Glomerular visceral epithelial cell (primary cell): Measurements from ENCODE around the gene ARL16.

Source experiments
- DNase-seq: peaks from one replicate; pipeline ENCODE4 v3.0.0-alpha.2; 2016; ENCODE audit errors: extremely low spot score

The ARL16 gene

DNA sequence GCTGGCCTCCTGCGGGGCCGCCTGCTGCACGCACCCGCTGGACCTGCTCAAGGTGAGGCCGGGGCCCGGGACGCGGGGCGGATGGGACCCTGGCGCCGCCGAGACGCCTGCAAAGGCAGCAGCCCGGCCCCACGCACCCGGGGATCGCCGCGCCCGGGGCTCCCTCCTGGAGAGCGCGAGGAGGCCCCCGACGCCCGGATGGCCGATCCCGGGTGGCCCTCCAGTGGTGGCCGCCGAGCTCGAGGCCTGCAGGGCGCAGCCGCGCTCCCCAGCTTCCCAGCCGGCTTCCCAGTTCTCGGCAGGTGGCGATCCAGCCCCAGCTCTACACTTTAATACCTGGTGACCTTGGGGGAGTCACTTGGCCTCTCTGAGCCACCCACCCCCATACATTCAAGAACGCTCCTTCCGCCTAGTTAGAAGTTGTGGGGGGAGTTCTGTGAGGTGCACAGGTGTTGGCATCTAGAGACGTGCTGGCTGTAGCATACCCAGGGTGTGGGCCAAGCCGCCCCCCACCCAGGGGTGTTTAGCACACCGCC lies 28.9 kb upstream of the ARL16 start:
- peak; percentile 52 for DNase-seq

GRCh38 chr17:81711814-81712467 lies 28.3 kb upstream of the ARL16 start, which contains the start of gene SLC25A10:
TSS of gene SLC25A10 (plus strand) at chr17:81712284. CDS start at chr17:81712427, 143 bp downstream.
- peak; percentile 93 for DNase-seq

- DNase-seq: no peak
Measured at GRCh38 chr17:81710514-81711308, 27.1 kb upstream of the ARL16 start.

DNA sequence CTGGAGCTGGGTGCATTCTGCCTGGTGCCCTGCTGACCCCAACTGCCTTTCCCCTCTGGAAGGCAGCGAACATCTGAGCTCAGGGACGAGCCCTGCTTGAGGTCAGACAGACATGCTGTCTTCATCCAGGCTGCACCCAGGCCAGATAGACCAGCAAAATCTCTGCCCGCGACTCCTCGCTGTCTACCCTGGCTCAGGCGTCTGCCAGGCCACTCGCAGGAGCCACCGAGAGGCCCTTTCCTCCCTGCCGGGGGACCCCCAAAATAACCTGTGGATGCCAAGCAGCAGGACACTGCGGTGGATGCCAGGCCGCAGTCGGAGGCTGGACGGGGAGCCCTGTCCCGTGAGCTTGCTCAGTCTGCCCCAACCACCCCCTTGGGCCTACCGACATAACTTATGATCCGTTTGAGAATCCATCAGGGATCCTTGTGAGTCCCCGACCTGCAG lies 25.2 kb upstream of the ARL16 start:
- no peak for DNase-seq

DNA sequence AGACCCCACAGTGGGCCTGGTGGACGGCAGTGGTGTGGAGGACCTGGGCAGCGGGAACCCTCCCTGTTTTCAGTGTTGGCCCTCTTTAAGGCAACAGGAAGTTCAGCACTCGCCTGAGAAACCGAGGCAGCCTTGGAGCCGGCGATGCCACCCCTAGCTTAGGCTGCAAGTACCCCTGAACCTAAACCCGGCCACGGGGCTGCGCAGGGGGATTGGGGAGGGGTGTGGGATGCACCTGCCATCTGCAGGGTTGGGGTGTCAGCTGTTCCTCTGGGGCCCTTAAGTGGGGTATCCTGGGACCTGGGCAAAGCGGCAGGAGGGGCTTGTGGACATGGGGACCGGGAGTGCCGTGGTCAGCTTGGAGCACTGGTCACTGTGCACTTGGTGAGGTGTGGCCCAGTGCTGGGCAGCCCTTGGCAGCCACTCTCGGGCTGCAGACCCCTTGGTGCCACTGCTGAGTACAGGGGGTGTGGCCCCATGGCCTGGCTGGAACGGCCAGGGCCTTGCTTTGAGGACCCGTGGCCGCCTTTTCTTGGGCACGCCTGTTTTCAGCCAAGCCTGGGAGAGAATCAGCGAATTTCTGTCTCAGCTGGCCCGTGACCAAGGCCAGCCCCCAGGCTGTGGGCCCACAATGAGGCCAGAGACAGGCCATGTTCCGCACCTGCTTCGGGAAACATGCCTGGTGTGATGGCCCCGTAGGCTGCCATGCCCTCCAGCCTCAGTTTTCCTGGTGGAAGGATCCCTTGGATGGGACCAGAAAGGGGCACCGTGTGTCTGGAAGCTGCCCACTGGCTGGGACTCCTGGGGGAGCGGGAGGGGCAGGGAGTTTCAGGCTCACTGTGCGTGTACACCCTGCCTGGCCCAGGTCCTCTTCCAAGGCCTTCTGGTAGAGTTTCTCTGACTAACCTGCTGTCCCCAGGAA lies 24.4 kb upstream of the ARL16 start:
- DNase-seq: no peak

DNA sequence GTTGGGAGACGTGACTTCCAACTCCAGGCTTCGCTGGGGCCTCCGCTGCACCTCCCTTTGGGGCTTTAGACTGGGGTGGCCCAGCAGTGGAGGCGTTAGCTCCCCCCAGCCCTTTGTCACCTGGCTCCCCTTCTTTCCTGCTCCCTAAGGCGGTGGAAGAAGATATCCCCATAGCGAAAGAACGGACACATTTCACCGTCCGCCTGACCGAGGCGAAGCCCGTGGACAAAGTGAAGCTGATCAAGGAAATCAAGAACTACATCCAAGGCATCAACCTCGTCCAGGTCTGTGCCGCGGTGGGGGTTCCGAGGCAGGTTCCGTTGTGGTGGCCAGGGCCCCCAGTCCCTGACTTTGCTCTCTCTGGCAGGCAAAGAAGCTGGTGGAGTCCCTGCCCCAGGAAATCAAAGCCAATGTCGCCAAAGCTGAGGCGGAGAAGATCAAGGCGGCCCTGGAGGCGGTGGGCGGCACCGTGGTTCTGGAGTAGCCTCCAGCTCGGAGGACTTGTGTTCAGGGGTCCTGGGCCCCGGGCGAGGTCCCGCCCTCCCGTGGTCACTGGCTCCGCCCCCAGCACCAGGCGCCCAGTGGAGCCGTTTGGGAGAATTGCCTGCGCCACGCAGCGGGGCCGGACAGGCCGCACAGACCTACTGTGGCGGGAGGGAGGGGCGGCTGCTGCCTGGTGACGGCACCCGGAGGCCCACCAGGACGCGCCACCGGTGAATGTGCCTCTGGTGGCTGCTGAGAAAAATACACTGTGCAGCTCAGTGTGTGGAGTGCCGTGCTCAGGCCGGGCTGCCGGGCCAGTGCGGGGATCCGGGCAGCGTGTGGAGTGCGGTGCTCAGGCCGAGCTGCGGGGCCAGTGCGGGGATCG lies 23.4 kb upstream of the ARL16 start:
- no peak for DNase-seq

- DNase-seq: no peak
Measured at GRCh38 chr17:81706232-81706611, 22.6 kb upstream of the ARL16 start.

DNA sequence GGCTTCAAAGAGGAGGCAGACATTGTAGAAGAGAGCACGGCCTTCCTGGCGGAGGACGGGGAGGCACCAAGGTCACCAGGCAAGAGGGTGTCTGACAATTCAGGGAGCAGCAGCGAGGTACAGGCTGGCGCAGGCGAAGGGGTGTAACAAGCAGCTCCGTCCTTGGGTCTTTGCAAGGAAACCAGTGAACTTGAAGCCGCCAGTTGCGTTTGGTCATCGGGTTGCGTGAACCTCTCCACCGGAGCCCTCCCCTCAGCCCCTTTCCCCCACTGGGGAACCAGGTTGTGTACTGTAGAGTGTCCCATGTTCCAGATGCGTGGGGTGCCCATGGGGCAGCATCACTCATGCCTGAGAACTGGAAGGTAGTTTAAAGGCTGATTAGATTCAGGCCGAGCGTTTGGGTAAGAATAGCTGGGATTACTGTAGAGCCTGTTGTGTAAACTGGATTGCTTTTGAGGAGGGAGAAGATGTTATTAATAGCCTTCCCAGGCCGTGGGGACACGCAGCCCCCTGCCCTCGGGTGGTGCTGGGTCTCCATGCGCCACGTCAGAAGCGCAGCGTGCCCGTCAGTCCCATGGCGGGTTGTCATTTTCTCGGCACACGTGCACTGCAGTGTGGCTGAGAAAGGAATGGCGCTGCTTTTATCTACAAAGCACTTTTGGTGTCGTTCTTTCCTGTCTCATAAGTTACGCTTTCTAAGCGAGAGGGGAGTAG lies 22.1 kb upstream of the ARL16 start:
- no peak for DNase-seq

DNA sequence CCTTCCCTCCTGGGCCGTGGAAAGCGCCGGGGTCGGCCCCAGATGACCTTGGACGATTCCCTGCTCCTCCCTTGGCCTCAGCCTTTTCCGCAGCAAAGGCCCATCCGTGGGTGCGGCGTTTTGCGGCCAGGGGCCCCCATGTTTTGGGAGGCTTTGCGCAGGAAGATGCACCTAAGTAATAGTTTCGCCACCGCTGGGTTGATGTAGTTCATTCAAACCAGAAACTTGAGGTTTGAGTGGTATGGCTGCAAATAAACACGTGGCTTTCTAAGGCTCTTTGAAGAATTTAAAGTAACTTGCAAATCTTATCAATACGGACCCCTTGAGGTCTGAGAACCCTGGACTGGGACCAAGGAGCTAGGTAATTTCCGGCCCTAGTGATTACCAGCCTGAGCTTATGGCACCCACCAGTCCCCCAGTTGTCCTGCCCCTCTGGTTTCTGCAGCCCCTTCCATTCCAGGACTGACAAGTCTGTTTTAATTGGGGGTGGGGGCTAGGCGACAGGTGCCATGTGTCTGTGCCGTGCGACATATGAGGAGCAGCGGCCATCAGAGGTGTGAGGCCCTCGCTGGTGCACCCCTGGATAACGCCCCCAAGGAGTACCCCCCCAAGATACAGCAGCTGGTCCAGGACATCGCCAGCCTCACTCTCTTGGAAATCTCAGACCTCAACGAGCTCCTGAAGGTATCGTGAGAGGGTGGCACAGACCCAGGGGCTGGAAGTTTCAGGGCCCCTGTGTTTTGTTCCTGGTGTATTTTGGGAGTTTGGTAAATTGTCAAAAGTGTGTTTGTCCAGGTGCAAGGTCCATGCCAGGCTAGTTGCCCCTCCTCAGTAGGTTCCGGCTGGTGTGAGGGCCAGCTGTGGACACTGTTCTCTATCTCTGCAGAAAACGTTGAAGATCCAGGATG lies 20.4 kb upstream of the ARL16 start:
- no peak for DNase-seq

- DNase-seq: peak; percentile 92
Measured at GRCh38 chr17:81702934-81703746, 19.5 kb upstream of the ARL16 start, which contains the start of gene MRPL12. TSS of gene MRPL12 (plus strand) at chr17:81703367. CDS start at chr17:81703502, 135 bp downstream.

DNA sequence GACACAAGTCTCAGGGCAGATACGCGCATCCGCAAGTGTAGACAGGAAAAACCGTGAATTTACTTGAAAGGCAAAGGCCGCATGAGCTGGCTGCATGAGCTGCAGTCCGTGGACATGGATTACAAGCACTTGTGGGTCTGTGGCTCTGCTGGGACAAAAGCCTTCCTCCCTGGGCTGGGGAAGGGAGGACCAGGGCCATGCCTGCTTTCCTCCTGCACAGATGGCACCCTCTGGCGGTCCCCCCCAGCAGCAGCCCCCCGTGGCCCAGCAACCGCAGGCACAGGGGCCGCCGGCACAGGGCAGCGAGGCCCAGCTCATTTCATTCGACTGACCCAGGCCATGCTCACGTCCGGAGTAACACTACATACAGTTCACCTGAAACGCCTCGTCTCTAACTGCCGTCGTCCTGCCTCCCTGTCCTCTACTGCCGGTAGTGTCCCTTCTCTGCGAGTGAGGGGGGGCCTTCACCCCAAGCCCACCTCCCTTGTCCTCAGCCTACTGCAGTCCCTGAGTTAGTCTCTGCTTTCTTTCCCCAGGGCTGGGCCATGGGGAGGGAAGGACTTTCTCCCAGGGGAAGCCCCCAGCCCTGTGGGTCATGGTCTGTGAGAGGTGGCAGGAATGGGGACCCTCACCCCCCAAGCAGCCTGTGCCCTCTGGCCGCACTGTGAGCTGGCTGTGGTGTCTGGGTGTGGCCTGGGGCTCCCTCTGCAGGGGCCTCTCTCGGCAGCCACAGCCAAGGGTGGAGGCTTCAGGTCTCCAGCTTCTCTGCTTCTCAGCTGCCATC lies 17.9 kb upstream of the ARL16 start:
- peak; percentile 28 for DNase-seq

DNA sequence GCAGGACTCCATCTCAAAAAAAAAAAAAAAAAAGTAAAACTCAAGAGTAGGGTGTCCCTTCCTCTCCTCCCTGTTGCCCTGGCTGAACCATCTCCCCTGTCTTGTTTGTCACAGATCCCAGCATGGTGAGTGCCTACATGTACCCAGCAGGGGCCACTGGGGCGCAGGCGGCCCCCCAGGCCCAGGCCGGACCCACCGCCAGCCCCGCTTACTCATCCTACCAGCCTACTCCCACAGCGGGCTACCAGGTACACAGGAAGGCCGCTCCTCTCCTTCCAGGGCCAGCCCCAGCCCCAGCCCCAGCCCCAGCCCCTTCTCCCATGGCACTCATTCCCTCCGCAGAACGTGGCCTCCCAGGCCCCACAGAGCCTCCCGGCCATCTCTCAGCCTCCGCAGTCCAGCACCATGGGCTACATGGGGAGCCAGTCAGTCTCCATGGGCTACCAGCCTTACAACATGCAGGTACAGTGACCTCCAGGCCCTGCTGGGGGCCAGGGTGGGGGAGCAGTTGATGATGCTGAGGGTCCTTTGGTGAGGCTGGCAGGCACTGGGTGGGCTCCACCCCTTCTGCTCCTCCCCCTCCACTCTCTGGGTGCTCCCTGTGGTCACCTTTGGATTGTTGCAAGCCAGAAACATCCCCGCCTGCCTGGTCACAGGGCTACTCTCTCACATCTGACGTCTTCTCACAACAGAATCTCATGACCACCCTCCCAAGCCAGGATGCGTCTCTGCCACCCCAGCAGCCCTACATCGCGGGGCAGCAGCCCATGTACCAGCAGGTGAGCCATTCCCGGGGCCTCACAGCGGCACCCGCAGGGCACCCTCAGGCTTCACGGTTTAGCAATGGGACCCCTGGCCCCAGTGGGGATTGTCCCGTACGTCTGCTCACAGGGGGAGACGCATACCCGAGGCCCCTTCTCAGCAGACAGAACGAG lies 17.0 kb upstream of the ARL16 start:
- no peak for DNase-seq

GRCh38 chr17:81697261-81698044 lies 13.9 kb upstream of the ARL16 start:
- DNase-seq: no peak

- no peak for DNase-seq
Measured at GRCh38 chr17:81696218-81696941, 12.8 kb upstream of the ARL16 start.

DNA sequence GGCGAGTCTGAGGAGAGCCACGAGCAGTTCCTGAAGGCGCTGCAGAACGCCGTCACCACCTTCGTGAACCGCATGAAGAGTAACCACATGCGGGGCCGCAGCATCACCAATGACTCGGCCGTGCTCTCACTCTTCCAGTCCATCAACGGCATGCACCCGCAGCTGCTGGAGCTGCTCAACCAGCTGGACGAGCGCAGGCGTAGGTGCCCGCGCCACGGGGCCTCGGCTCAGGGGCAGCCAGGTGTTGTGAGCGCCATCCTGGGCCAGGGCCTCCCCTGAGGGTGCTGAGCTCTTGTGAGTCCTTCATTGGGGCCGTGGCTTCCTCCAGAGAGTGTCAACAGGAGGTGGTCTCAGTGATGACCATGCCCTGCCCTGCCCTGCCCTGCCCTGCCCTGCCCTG lies 12.2 kb upstream of the ARL16 start:
- DNase-seq: no peak
